Fibroblast of skin of left quadriceps (primary cell): ENCODE data around the gene SLC49A4.
"Not testable (repeated sequence)": the region's sequence is repeated elsewhere in the genome, so short reads cannot be mapped to it uniquely, and the experiment has no call there.

Experiments used
- DNase-seq, 2 experiments: peaks; one replicate each; pipeline ENCODE4 v3.0.0-alpha.2; 2013; ENCODE audit warnings: low read depth in 2 of 2

Gene SLC49A4

GRCh38 chr3:122794779-122795673, at the start of gene SLC49A4:
TSS of gene SLC49A4 (plus strand) at chr3:122795069. CDS start at chr3:122795193, 124 bp downstream.
- DNase-seq = peak in 1 of 2 experiments; percentile 37

- peak; percentile 21 to 33 for DNase-seq
These were observed 49.4 kb upstream of the SLC49A4 start for GRCh38 chr3:122745369-122746021.

GRCh38 chr3:122747295-122747694, 47.6 kb upstream of the SLC49A4 start:
- DNase-seq = not testable (repeated sequence)

GRCh38 chr3:122748347-122748746, 46.5 kb upstream of the SLC49A4 start:
- no peak for DNase-seq

- no peak for DNase-seq
These were observed 39.9 kb upstream of the SLC49A4 start for GRCh38 chr3:122754929-122755328.

- DNase-seq = no peak
These were observed 39.4 kb upstream of the SLC49A4 start for GRCh38 chr3:122755491-122755890.

- peak; percentile 31 to 33 for DNase-seq
These were observed 35.9 kb upstream of the SLC49A4 start for GRCh38 chr3:122758877-122759560.

- DNase-seq = no peak
These were observed 34.2 kb upstream of the SLC49A4 start for GRCh38 chr3:122760453-122761271.

GRCh38 chr3:122766430-122766829, 28.4 kb upstream of the SLC49A4 start:
- no peak for DNase-seq

- DNase-seq = no peak
These were observed 27.1 kb upstream of the SLC49A4 start for GRCh38 chr3:122767540-122768372.

- no peak for DNase-seq
These were observed 24.2 kb upstream of the SLC49A4 start for GRCh38 chr3:122770521-122771202.

- no peak for DNase-seq
These were observed 22.0 kb upstream of the SLC49A4 start for GRCh38 chr3:122772827-122773226.

- no peak for DNase-seq
These were observed 20.8 kb upstream of the SLC49A4 start for GRCh38 chr3:122773944-122774509.

GRCh38 chr3:122774564-122774963, 20.3 kb upstream of the SLC49A4 start:
- DNase-seq = no peak

GRCh38 chr3:122776675-122777468, 18.0 kb upstream of the SLC49A4 start:
- no peak for DNase-seq

- no peak for DNase-seq
These were observed 17.3 kb upstream of the SLC49A4 start for GRCh38 chr3:122777563-122777962.

GRCh38 chr3:122782804-122783203, 12.1 kb upstream of the SLC49A4 start:
- no peak for DNase-seq

GRCh38 chr3:122784436-122784835, 10.4 kb upstream of the SLC49A4 start:
- DNase-seq = no peak

GRCh38 chr3:122785231-122785630, 9.6 kb upstream of the SLC49A4 start:
- no peak for DNase-seq
